SK-N-SH (cell line): Measurements from ENCODE around the gene CNFN.

Experiments
- EP300 ChIP-seq, 2 experiments: IDR thresholded peaks; 2 replicates each; pipeline versions ENCODE4 v1.4.0 to v1.6.1; 2012; ENCODE audit warnings: borderline replicate concordance in 1 of 2, low read depth in 1 of 2, low read length in 1 of 2
- GABPA ChIP-seq: IDR thresholded peaks from 2 replicates; pipeline ENCODE4 v1.4.0; 2012; ENCODE audit warnings: low read depth, mild to moderate bottlenecking
- RFX5 ChIP-seq: IDR thresholded peaks from 2 replicates; pipeline ENCODE4 v1.6.1; 2012; ENCODE audit warnings: mild to moderate bottlenecking, improper control_type of control experiment, low read length
- SMC3 ChIP-seq: IDR thresholded peaks from 2 replicates; pipeline ENCODE4 v1.6.1; 2012; ENCODE audit warnings: low read depth, low read length, improper control_type of control experiment
- TF ChIP-seq, protein P1 (sequence below): IDR thresholded peaks from 2 replicates; pipeline ENCODE4; 2012
- TF ChIP-seq, protein P2 (sequence below): fragments of 200-600 bp; sonication (generic); IDR thresholded peaks from 2 replicates; pipeline ENCODE4 v1.6.1; 2017; ENCODE audit warnings: antibody characterized with exemption, mild to moderate bottlenecking, moderate library complexity

DNA sequence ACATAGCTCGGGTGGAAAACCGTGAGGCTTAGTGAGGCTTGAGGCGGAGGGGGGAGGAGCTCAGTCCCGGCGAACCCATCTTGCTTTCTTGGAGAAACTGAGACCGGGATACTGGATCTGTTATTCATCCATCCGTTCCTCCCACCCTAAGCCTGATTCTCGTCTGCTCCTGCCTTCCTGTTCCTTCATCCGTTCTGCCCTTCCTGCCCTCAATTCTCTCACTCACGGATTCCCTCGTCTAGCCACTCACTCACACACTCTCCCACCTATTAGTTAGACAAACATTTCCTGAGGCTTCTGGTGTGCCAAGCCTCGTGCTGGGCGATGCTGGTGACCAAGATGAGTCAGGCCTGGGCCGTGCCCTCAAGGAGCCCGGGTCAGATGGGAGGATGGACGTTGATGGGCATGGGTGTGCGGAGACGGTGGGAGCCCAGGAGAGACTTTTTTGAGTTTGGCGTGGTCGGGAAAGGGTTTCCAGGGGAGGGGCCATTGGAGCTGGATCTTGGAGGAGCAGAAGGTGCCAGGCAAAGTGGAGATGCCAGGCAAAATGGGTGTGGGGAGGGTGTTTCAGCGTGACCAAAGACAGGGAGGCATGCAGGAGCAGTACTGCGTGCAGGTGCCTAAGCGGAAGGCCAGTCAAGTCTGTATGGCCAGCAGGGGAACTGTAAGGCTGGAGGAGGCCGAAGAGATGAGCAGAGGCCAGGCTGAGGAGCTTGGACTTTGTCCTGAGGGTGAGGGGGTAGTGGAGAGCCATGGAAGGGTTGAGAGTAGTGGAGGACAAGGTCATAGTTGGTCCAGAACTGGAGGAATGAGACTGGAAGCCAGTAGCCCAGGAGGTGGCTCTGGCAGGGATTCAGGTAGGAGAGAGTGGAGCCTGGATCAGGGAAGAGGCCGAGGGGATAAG lies 7.4 kb upstream of the CNFN start:
- TF ChIP-seq, protein P1, sequence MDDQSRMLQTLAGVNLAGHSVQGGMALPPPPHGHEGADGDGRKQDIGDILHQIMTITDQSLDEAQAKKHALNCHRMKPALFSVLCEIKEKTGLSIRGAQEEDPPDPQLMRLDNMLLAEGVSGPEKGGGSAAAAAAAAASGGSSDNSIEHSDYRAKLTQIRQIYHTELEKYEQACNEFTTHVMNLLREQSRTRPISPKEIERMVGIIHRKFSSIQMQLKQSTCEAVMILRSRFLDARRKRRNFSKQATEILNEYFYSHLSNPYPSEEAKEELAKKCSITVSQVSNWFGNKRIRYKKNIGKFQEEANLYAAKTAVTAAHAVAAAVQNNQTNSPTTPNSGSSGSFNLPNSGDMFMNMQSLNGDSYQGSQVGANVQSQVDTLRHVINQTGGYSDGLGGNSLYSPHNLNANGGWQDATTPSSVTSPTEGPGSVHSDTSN: no peak
- TF ChIP-seq EP300 (IDR thresholded peaks at IDR 0.05; ENCODE audit: borderline replicate concordance in 1 of 2, low read depth in 1 of 2, low read length in 1 of 2) (no peak; a peak in 1 of 4 replicates), GABPA (no peak), SMC3 (no peak), RFX5 (no peak)
- TF ChIP-seq, protein P2, sequence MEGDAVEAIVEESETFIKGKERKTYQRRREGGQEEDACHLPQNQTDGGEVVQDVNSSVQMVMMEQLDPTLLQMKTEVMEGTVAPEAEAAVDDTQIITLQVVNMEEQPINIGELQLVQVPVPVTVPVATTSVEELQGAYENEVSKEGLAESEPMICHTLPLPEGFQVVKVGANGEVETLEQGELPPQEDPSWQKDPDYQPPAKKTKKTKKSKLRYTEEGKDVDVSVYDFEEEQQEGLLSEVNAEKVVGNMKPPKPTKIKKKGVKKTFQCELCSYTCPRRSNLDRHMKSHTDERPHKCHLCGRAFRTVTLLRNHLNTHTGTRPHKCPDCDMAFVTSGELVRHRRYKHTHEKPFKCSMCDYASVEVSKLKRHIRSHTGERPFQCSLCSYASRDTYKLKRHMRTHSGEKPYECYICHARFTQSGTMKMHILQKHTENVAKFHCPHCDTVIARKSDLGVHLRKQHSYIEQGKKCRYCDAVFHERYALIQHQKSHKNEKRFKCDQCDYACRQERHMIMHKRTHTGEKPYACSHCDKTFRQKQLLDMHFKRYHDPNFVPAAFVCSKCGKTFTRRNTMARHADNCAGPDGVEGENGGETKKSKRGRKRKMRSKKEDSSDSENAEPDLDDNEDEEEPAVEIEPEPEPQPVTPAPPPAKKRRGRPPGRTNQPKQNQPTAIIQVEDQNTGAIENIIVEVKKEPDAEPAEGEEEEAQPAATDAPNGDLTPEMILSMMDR: no peak
